Transverse colon (tissue), 4 donors: ENCODE results near the gene ALDH3B1. TPM values are rescaled to one million over a fixed set of nuclear protein-coding genes. Genes with fewer than 3 reads are reported as not detected.
A peak's percentile ranks its signal among the peaks of the same experiment; 100 is the strongest.

Source experiments
- DNase-seq: peaks from one replicate; pipeline ENCODE4 v3.0.0-alpha.2; 2019
- H3K27ac ChIP-seq, 4 donors: fragments of 200-600 bp; sonication (generic); 2 replicates each; pipeline ENCODE4 v1.5.1; 2016 to 2018; ENCODE audit warnings: inconsistent platforms in 4 of 4
- H3K27me3 ChIP-seq: fragments of 200-600 bp; sonication (generic); 2 replicates; pipeline ENCODE4 v1.5.1; 2017; ENCODE audit warnings: inconsistent platforms
- H3K36me3 ChIP-seq, 4 donors: fragments of 200-600 bp; sonication (generic); 2 replicates each; pipeline ENCODE4 v1.5.1; 2017 to 2019; ENCODE audit warnings: inconsistent platforms in 4 of 4
- H3K4me1 ChIP-seq, 4 donors: fragments of 200-600 bp; sonication (generic); 2 replicates each; pipeline ENCODE4 v1.5.1; 2017 to 2020; ENCODE audit warnings: inconsistent platforms in 4 of 4
- H3K4me3 ChIP-seq, 4 donors: fragments of 200-600 bp; sonication (generic); 1 replicate in 1 of 4; 2 replicates in 3 of 4; pipeline versions ENCODE4 v1.5.1 to v1.6.1; 2017 to 2019; ENCODE audit warnings: inconsistent platforms in 4 of 4
- H3K9me3 ChIP-seq, 2 donors: fragments of 200-600 bp; sonication (generic); 2 replicates each; pipeline ENCODE4 v1.5.1; 2017 to 2019; ENCODE audit warnings: inconsistent platforms in 2 of 2
- CTCF ChIP-seq, 5 experiments: fragments of 200-600 bp in 3 of 5; fragments of 450-650 bp in 2 of 5; sonication (generic) in 3 of 5; IDR thresholded peaks; 1 replicate in 2 of 5; 2 replicates in 3 of 5; pipeline ENCODE4 v1.5.1; 2016 to 2017; ENCODE audit warnings: antibody characterized with exemption in 5 of 5, inconsistent platforms in 3 of 5, mild to moderate bottlenecking in 2 of 5, moderate library complexity in 1 of 5
- EP300 ChIP-seq: sonication (generic); formaldehyde crosslinking; IDR thresholded peaks from one replicate; pipeline ENCODE4 v1.6.1; 2017; ENCODE audit warnings: antibody characterized with exemption, low read depth
- POLR2A ChIP-seq: fragments of 450-650 bp; IDR thresholded peaks from one replicate; pipeline ENCODE4 v1.6.1; 2016; ENCODE audit warnings: antibody characterized with exemption, mild to moderate bottlenecking, moderate library complexity
- POLR2AphosphoS5 ChIP-seq, 3 donors: sonication (generic); formaldehyde crosslinking; IDR thresholded peaks; one replicate each; pipeline ENCODE4 v1.6.1; 2016; ENCODE audit warnings: antibody characterized with exemption in 3 of 3
- WGBS, 2 donors: methylation state at CpG; one replicate each; pipeline ENCODE4 v1.1.5; 2018; ENCODE audit warnings: low coverage in 1 of 2; 5-methylcytosine and 5-hydroxymethylcytosine counted together
- in situ Hi-C, 4 donors: fragments of 200-750 bp; cut with MboI; loops; one replicate each; pipeline versions ENCODE4 v1.15.0 to v1.15.1; 2017; ENCODE audit warnings: low sequenced_read_pairs in 3 of 4, low pct_ligation_motif_present in 1 of 4, low pct_unique_long_range_greater_than_20kb in 1 of 4
- intact Hi-C: fragments of 100-400 bp; cut with DNase I; formaldehyde crosslinking; loops from one replicate; pipeline ENCODE4 v1.15.1; 2023; ENCODE audit warnings: low total_unique reads
- total RNA-seq, 4 donors: library from RNA; depleted of rRNA; stranded (reverse); fragments of >200 nt; gene quantifications; one replicate each; pipeline ENCODE4 v1.1.0, GENCODE V29; 2016

Gene ALDH3B1
- total RNA-seq, 4 donors from 2014 or later, result 12.1 to 14.9 (median 13.5) TPM

GRCh38 chr11:68071281-68072048, 61.3 kb downstream of the ALDH3B1 start:
- 80% methylated on average over 3 of the region's 3 CpGs; no CpG with 5 or more reads in 1 of the 2 donors for WGBS, 2 donors
- no peak overlapping the region for H3K27ac ChIP-seq
- no peak for DNase-seq
- TF ChIP-seq POLR2A (no peak), CTCF (IDR thresholded peaks at IDR 0.05) (no peak), POLR2AphosphoS5 (IDR thresholded peaks at IDR 0.05) (no peak), EP300 (no peak)
- H3K4me3 ChIP-seq, result no peak overlapping the region
- H3K36me3 ChIP-seq, result peaks cover 0 to 47% (median 23%) of the 10 kb centered on the region in 4 donors
- no peaks in the 10 kb centered on the region for H3K9me3 ChIP-seq
- no peaks in the 10 kb centered on the region for H3K27me3 ChIP-seq
- intact Hi-C loops, result no loop called here
- H3K4me1 ChIP-seq, result no peaks in the 10 kb centered on the region
- in situ Hi-C loops, result loop anchor here in 1 of 4 donors (10.0 kb wide), 1 partner anchor 93 kb away; no protein-coding TSS in a partner anchor

GRCh38 chr11:68074584-68075352, 64.6 kb downstream of the ALDH3B1 start:
- 82 to 86% methylated on average over 6 to 10 of the region's 10 CpGs for WGBS, 2 donors
- H3K4me3 ChIP-seq, result no peak overlapping the region
- in situ Hi-C loops (loop anchor here in 1 of 4 donors (10.0 kb wide), 1 partner anchor 90 kb away; no protein-coding TSS in a partner anchor), intact Hi-C loops (no loop called here)
- no peak for DNase-seq
- peaks cover 0 to 2% (median 0%) of the 10 kb centered on the region in 4 donors for H3K4me1 ChIP-seq
- H3K9me3 ChIP-seq, result no peaks in the 10 kb centered on the region
- H3K27ac ChIP-seq, result no peak overlapping the region
- peaks cover 0 to 22% (median 8%) of the 10 kb centered on the region in 4 donors for H3K36me3 ChIP-seq
- no peak for TF ChIP-seq POLR2AphosphoS5 (IDR thresholded peaks at IDR 0.05)
- no peak for TF ChIP-seq POLR2A
- no peak for TF ChIP-seq EP300
- TF ChIP-seq CTCF (IDR thresholded peaks at IDR 0.05), result no peak
- H3K27me3 ChIP-seq, result no peaks in the 10 kb centered on the region

GRCh38 chr11:68076371-68077042, 66.4 kb downstream of the ALDH3B1 start:
- WGBS, 2 donors, result 70 to 86% methylated on average over 5 to 11 of the region's 11 CpGs
- H3K4me1 ChIP-seq, result peaks cover 0 to 2% (median 0%) of the 10 kb centered on the region in 4 donors
- H3K27ac ChIP-seq, result no peak overlapping the region
- no peaks in the 10 kb centered on the region for H3K9me3 ChIP-seq
- peaks cover 0 to 8% (median 4%) of the 10 kb centered on the region in 4 donors for H3K36me3 ChIP-seq
- TF ChIP-seq POLR2A (no peak), CTCF (IDR thresholded peaks at IDR 0.05) (peak in 1 of 5 experiments; percentile 7)
- H3K4me3 ChIP-seq, result no peak overlapping the region
- H3K27me3 ChIP-seq, result no peaks in the 10 kb centered on the region
- in situ Hi-C loops (loop anchor here in 1 of 4 donors (10.0 kb wide), 1 partner anchor 88 kb away; no protein-coding TSS in a partner anchor), intact Hi-C loops (no loop called here)
- DNase-seq, result no peak
